HL-60 (cell line): ENCODE results near the gene HERC2.

Source experiments
- DNase-seq, 2 experiments: peaks; one replicate each; pipeline ENCODE4 v3.0.0-alpha.2; 2010 to 2020; ENCODE audit warnings: low read depth in 1 of 2, low spot score in 1 of 2
- H3K27ac ChIP-seq: fragments of 250-450 bp; sonication (Bioruptor Pico); replicated peaks from 2 replicates; pipeline ENCODE4 v1.5.1; 2020; ENCODE audit warnings: mild to moderate bottlenecking, moderate library complexity
- H3K27me3 ChIP-seq: fragments of 250-450 bp; sonication (Bioruptor Pico); 2 replicates; pipeline ENCODE4 v1.5.1; 2021; ENCODE audit warnings: mild to moderate bottlenecking, moderate library complexity; ENCODE audit not compliant: insufficient read depth, poor library complexity, severe bottlenecking
- H3K4me3 ChIP-seq: replicated peaks from 2 replicates; pipeline ENCODE4 v1.5.1; 2011; ENCODE audit warnings: mild to moderate bottlenecking, control low read depth, low read length; ENCODE audit not compliant: insufficient read depth
- GABPA ChIP-seq: IDR thresholded peaks from 2 replicates; pipeline ENCODE4 v1.6.1; 2012; ENCODE audit warnings: low read depth
- POLR2AphosphoS5 ChIP-seq: IDR thresholded peaks from 2 replicates; pipeline ENCODE4 v1.6.1; 2012; ENCODE audit warnings: low read depth
- SPI1 ChIP-seq: IDR thresholded peaks from 2 replicates; pipeline ENCODE4 v1.6.1; 2012; ENCODE audit warnings: low read depth, mild to moderate bottlenecking, borderline replicate concordance
- TF ChIP-seq, protein P1 (sequence below): IDR thresholded peaks from 2 replicates; pipeline ENCODE4 v1.6.1; 2012; ENCODE audit warnings: low read depth; ENCODE audit not compliant: insufficient replicate concordance
- TF ChIP-seq, protein P2 (sequence below): IDR thresholded peaks from one replicate; pipeline ENCODE4 v1.5.1; 2011; ENCODE audit warnings: low read length, control low read depth, inconsistent platforms; ENCODE audit not compliant: insufficient read depth

The HERC2 gene

DNA sequence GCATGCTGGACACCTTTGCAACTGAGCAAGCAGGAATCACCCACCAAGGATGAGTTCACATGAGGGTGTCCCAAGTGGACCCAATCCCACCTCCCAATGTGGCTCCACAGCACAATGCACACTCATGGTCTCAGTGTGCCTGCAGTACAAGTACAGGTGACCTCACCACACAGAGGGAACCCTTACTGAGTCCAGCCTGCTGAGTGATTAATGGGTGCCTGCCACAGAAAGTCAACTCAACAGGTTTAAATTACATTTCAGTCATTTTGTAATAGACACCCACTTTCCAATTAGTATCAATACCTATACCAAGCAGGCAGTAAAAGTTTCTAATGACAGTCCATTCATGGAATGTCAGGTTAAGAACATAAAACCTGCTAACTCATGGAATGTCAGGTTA is 59.5 kb downstream of the HERC2 start:
- no peak overlapping the region for H3K4me3 ChIP-seq
- DNase-seq = no peak
- H3K27ac ChIP-seq = no peak overlapping the region
- TF ChIP-seq SPI1 = no peak
- TF ChIP-seq POLR2AphosphoS5 = no peak
- no peak for TF ChIP-seq GABPA
- TF ChIP-seq, protein P1, sequence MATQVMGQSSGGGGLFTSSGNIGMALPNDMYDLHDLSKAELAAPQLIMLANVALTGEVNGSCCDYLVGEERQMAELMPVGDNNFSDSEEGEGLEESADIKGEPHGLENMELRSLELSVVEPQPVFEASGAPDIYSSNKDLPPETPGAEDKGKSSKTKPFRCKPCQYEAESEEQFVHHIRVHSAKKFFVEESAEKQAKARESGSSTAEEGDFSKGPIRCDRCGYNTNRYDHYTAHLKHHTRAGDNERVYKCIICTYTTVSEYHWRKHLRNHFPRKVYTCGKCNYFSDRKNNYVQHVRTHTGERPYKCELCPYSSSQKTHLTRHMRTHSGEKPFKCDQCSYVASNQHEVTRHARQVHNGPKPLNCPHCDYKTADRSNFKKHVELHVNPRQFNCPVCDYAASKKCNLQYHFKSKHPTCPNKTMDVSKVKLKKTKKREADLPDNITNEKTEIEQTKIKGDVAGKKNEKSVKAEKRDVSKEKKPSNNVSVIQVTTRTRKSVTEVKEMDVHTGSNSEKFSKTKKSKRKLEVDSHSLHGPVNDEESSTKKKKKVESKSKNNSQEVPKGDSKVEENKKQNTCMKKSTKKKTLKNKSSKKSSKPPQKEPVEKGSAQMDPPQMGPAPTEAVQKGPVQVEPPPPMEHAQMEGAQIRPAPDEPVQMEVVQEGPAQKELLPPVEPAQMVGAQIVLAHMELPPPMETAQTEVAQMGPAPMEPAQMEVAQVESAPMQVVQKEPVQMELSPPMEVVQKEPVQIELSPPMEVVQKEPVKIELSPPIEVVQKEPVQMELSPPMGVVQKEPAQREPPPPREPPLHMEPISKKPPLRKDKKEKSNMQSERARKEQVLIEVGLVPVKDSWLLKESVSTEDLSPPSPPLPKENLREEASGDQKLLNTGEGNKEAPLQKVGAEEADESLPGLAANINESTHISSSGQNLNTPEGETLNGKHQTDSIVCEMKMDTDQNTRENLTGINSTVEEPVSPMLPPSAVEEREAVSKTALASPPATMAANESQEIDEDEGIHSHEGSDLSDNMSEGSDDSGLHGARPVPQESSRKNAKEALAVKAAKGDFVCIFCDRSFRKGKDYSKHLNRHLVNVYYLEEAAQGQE = no peak
- TF ChIP-seq, protein P2, sequence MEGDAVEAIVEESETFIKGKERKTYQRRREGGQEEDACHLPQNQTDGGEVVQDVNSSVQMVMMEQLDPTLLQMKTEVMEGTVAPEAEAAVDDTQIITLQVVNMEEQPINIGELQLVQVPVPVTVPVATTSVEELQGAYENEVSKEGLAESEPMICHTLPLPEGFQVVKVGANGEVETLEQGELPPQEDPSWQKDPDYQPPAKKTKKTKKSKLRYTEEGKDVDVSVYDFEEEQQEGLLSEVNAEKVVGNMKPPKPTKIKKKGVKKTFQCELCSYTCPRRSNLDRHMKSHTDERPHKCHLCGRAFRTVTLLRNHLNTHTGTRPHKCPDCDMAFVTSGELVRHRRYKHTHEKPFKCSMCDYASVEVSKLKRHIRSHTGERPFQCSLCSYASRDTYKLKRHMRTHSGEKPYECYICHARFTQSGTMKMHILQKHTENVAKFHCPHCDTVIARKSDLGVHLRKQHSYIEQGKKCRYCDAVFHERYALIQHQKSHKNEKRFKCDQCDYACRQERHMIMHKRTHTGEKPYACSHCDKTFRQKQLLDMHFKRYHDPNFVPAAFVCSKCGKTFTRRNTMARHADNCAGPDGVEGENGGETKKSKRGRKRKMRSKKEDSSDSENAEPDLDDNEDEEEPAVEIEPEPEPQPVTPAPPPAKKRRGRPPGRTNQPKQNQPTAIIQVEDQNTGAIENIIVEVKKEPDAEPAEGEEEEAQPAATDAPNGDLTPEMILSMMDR = no peak
- H3K27me3 ChIP-seq = no peaks in the 10 kb centered on the region

DNA sequence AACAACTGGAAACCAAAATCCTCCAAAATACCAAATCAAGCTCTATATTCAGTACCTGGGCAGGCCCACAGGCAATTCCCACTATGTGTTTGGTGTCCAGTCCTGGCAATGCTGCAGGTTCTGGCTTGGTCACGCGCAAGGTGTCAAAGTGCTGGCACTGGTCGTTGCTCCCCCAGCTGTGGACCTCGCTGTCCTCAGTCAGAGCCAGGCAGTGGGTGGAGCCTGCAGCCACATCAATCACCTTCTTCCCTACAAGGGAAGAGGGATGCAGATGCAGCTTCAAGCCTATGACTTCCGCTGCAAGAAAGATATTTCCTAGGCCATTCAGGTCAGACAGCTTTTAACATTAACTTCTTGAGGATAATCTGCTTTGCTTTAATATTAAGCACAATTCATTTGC is 61.3 kb downstream of the HERC2 start:
- Histone ChIP-seq H3K27me3 (no peaks in the 10 kb centered on the region), H3K4me3 (no peak overlapping the region), H3K27ac (no peak overlapping the region)
- TF ChIP-seq GABPA (no peak), SPI1 (no peak), POLR2AphosphoS5 (no peak)
- TF ChIP-seq, protein P2 = no peak
- TF ChIP-seq, protein P1 = no peak
- DNase-seq = no peak

DNA sequence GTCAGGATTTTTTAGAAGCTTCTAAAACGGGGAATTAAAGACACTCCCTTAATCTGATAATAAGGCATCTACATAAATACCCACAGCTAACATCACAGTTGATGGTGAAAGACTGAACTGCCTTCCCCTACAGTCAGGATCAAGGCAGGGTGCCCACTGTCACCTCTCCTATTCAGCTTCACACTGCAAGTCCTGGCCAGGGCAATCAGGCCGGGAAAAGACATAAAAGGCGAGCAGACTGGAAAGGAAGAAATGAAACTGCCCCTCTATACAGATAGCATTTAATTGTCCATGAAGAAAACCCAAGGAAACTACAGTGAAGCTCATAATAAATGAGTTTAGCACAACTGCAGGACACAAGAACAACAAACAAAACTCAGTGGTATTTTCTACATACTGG is 61.7 kb downstream of the HERC2 start:
- Histone ChIP-seq H3K27ac (no peak overlapping the region), H3K27me3 (no peaks in the 10 kb centered on the region), H3K4me3 (no peak overlapping the region)
- no peak for DNase-seq
- TF ChIP-seq, protein P1 = no peak
- no peak for TF ChIP-seq SPI1
- TF ChIP-seq, protein P2 = no peak
- TF ChIP-seq GABPA = no peak
- TF ChIP-seq POLR2AphosphoS5 = no peak
